HEK293T (cell line): Measurements from ENCODE around the gene ZNF285.
"Not testable (repeated sequence)": the region's sequence is repeated elsewhere in the genome, so short reads cannot be mapped to it uniquely, and the experiment has no call there.

ENCODE experiments used
- CTCF ChIA-PET: fragments of 350-600 bp; formaldehyde crosslinking; extraction: SDS; loops from one replicate; lab custom pipeline; 2021; ENCODE audit warnings: antibody characterized with exemption, inconsistent platforms; lab: Yijun Ruan, JAX
- POLR2A ChIA-PET: fragments of 350-600 bp; formaldehyde crosslinking; extraction: SDS; loops from one replicate; lab custom pipeline; 2020; ENCODE audit warnings: antibody characterized with exemption, inconsistent platforms; lab: Yijun Ruan, JAX
- DNase-seq: peaks from one replicate; pipeline ENCODE4 v3.0.0; 2012; ENCODE audit warnings: mixed read lengths; ENCODE audit errors: extremely low spot score
- BHLHE40 ChIP-seq: fragments of 450-650 bp; IDR thresholded peaks from 2 replicates; pipeline ENCODE4 v1.6.1; 2016; ENCODE audit warnings: mild to moderate bottlenecking, moderate library complexity, borderline replicate concordance
- ELF4 ChIP-seq: fragments of 450-650 bp; IDR thresholded peaks from 2 replicates; pipeline ENCODE4 v1.6.1; 2017; ENCODE audit warnings: antibody characterized with exemption
- FOXA1 ChIP-seq: fragments of 450-650 bp; IDR thresholded peaks from 2 replicates; pipeline ENCODE4 v1.6.1; 2016; ENCODE audit warnings: mild to moderate bottlenecking
- FOXK2 ChIP-seq: fragments of 450-650 bp; IDR thresholded peaks from 2 replicates; pipeline ENCODE4 v1.6.1; 2016; ENCODE audit warnings: mild to moderate bottlenecking
- FOXM1 ChIP-seq: fragments of 450-650 bp; IDR thresholded peaks from 2 replicates; pipeline ENCODE4 v1.6.1; 2017; ENCODE audit warnings: mild to moderate bottlenecking, borderline replicate concordance
- L3MBTL2 ChIP-seq: fragments of 450-650 bp; conservative IDR thresholded peaks from 2 replicates; pipeline ENCODE4 v1.6.1; 2016; ENCODE audit warnings: mild to moderate bottlenecking
- SP1 ChIP-seq: fragments of 450-650 bp; IDR thresholded peaks from 2 replicates; pipeline ENCODE4 v1.6.1; 2017

The ZNF285 gene

GRCh38 chr19:44341794-44342193 lies 59.6 kb downstream of the ZNF285 start:
- DNase-seq: no peak
- ChIA-PET CTCF (no interaction called here), POLR2A (no interaction called here)
- TF ChIP-seq FOXA1: no peak
- no peak for TF ChIP-seq BHLHE40
- no peak for TF ChIP-seq L3MBTL2
- TF ChIP-seq FOXM1: no peak
- TF ChIP-seq ELF4: no peak
- no peak for TF ChIP-seq FOXK2
- no peak for TF ChIP-seq SP1

- DNase-seq, CTCF ChIA-PET, POLR2A ChIA-PET: not testable (repeated sequence)
Observed at GRCh38 chr19:44334639-44335038, 66.8 kb downstream of the ZNF285 start.
